Lung (tissue), 13 donors: ENCODE data around the gene ZHX3. TPM values are rescaled to one million over a fixed set of nuclear protein-coding genes. Genes with fewer than 3 reads are reported as not detected.
"Not testable (repeated sequence)": the region's sequence is repeated elsewhere in the genome, so short reads cannot be mapped to it uniquely, and the experiment has no call there.

Experiments
- ATAC-seq: fragments of 200-7000 bp; cut with Tn5 transposase; one replicate; pipeline ENCODE4 v1.9.1; 2020; ENCODE audit warnings: moderate number of reproducible peaks; ENCODE audit not compliant: insufficient read depth, low FRiP score
- DNase-seq, 3 donors: peaks; one replicate each; pipeline ENCODE4 v3.0.0-alpha.2; 2013 to 2017
- H3K27ac ChIP-seq, 2 donors: one replicate each; pipeline ENCODE4 v1.5.1; 2013; ENCODE audit warnings: mild to moderate bottlenecking in 2 of 2, moderate library complexity in 2 of 2, control low read depth in 1 of 2, inconsistent platforms in 1 of 2, low read depth in 1 of 2, low read length in 1 of 2
- H3K27me3 ChIP-seq, 3 donors: one replicate each; pipeline ENCODE4 v1.5.1; 2013; ENCODE audit warnings: low read length in 2 of 3; ENCODE audit not compliant: control insufficient read depth in 3 of 3, insufficient read depth in 3 of 3
- H3K36me3 ChIP-seq, 4 donors: one replicate each; pipeline ENCODE4 v1.5.1; 2013; ENCODE audit warnings: low read length in 4 of 4, mild to moderate bottlenecking in 1 of 4, moderate library complexity in 1 of 4; ENCODE audit not compliant: control insufficient read depth in 4 of 4, insufficient read depth in 4 of 4
- H3K4me1 ChIP-seq, 5 donors: one replicate each; pipeline ENCODE4 v1.5.1; 2013; ENCODE audit warnings: low read length in 5 of 5, mild to moderate bottlenecking in 2 of 5, moderate library complexity in 1 of 5; ENCODE audit not compliant: control insufficient read depth in 5 of 5, insufficient read depth in 5 of 5
- H3K4me3 ChIP-seq: one replicate; pipeline ENCODE4 v1.5.1; 2013; ENCODE audit warnings: mild to moderate bottlenecking, control low read depth, moderate library complexity
- H3K9ac ChIP-seq, 2 donors: one replicate each; pipeline ENCODE4 v1.5.1; 2013; ENCODE audit warnings: low read length in 2 of 2, control low read depth in 1 of 2; ENCODE audit not compliant: insufficient read depth in 1 of 2
- H3K9me3 ChIP-seq, 4 donors: one replicate each; pipeline ENCODE4 v1.5.1; 2013; ENCODE audit warnings: low read length in 3 of 4, mild to moderate bottlenecking in 1 of 4, moderate library complexity in 1 of 4; ENCODE audit not compliant: control insufficient read depth in 4 of 4, insufficient read depth in 3 of 4
- CTCF ChIP-seq: IDR thresholded peaks from 2 replicates; pipeline ENCODE4 v1.5.1; 2012; ENCODE audit warnings: mild to moderate bottlenecking; ENCODE audit errors: control extremely low read depth, extremely low read depth
- WGBS, 2 donors: extraction: QIAGEN DNeasy Blood & Tissue Kit; methylation state at CpG; one replicate each; pipeline ENCODE4 v1.1.7; 2013; 5-methylcytosine and 5-hydroxymethylcytosine counted together
- polyA plus RNA-seq, 2 donors: library from polyadenylated mRNA; stranded (reverse); fragments of 200-250 nt; gene quantifications; one replicate each; pipeline ENCODE4 v1.2.1, GENCODE V29; 2013
- small RNA-seq: library from RNA; depleted of rRNA; stranded (forward); fragments of <200 nt; gene quantifications from one replicate; pipeline ENCODE3, GENCODE V24; 2014; ENCODE audit warnings: low replicate concordance
- total RNA-seq, 2 donors: library from RNA; depleted of rRNA in 1 of 2; stranded (reverse); fragments of >200 nt in 1 of 2; gene quantifications; one replicate each; pipeline ENCODE4 v1.2.1, GENCODE V29; 2014 to 2021
- donor health status: control.
- donor health status: control.
- donor health status: Bipolar disorder and iron deficiency.
- donor health status: healthy.
- donor health status: DM: yes; HTN: yes; CAD: no.

The ZHX3 gene
- total and polyA plus RNA-seq, 4 donors, result 8.3 to 48.2 (median 18.0) TPM

GRCh38 chr20:41133709-41134361, 183.7 kb downstream of the ZHX3 start:
- H3K9me3 ChIP-seq, result no peaks in the 10 kb centered on the region
- H3K36me3 ChIP-seq, result no peaks in the 10 kb centered on the region
- no peak for TF ChIP-seq CTCF
- peaks cover 0 to 10% (median 3%) of the 10 kb centered on the region in 5 donors for H3K4me1 ChIP-seq
- no peak overlapping the region for H3K9ac ChIP-seq
- 81 to 88% methylated on average over 7 of the region's 7 CpGs for WGBS, 2 donors
- no peak overlapping the region for H3K4me3 ChIP-seq
- DNase-seq (no peak), ATAC-seq (no peak)
- H3K27me3 ChIP-seq, result no peaks in the 10 kb centered on the region
- no peak overlapping the region for H3K27ac ChIP-seq

- WGBS, 2 donors, result 83% methylated on average over 9 of the region's 9 CpGs
Observed at GRCh38 chr20:41132388-41132775, 185.1 kb downstream of the ZHX3 start.

GRCh38 chr20:41131594-41132387, 185.7 kb downstream of the ZHX3 start:
- no peak overlapping the region for H3K4me3 ChIP-seq
- DNase-seq (no peak), ATAC-seq (no peak)
- H3K27ac ChIP-seq, result no peak overlapping the region
- no peak overlapping the region for H3K9ac ChIP-seq
- no peaks in the 10 kb centered on the region for H3K9me3 ChIP-seq
- H3K27me3 ChIP-seq, result no peaks in the 10 kb centered on the region
- 81 to 95% methylated on average over 5 of the region's 5 CpGs for WGBS, 2 donors
- peaks cover 0 to under 1% (median 0%) of the 10 kb centered on the region in 4 donors for H3K36me3 ChIP-seq
- H3K4me1 ChIP-seq, result peaks cover 0 to 5% (median 2%) of the 10 kb centered on the region in 5 donors
- TF ChIP-seq CTCF, result no peak

More at GRCh38 chr20:41132388-41132775, 185.1 kb downstream of the ZHX3 start:
- not testable (repeated sequence) for ATAC-seq, H3K9me3 ChIP-seq, H3K27ac ChIP-seq, H3K4me1 ChIP-seq, H3K36me3 ChIP-seq, H3K27me3 ChIP-seq, H3K4me3 ChIP-seq, DNase-seq, H3K9ac ChIP-seq

Small RNA genes lying within 50 kb of the gene (small RNA-seq; reads per million reads assigned to genes)
- not detected for gene AL022394.1
- gene MIR6871, result not detected
- not detected for gene RN7SL615P

Other genes with a start within 250 kb of the ZHX3 start
- 100 to 1,000 TPM in 1 of 2 donors, 10 to 100 TPM in 1; 89.7 to 154 TPM for gene PLCG1, start 180.2 kb downstream of the ZHX3 start, total RNA-seq
- 10 to 100 TPM; 29.6 to 44.5 TPM for gene PLCG1, start 180.2 kb downstream of the ZHX3 start, polyA plus RNA-seq
- gene LPIN3, start 23.1 kb upstream of the ZHX3 start, total RNA-seq, result 10 to 100 TPM in 1 of 2 donors, 1 to 10 TPM in 1; 9.2 to 11.5 TPM
- gene LPIN3, start 23.1 kb upstream of the ZHX3 start, polyA plus RNA-seq, result 10 to 100 TPM in 1 of 2 donors, 1 to 10 TPM in 1; 5.2 to 16.4 TPM
- 1 to 10 TPM in 1 of 2 donors, under 1 TPM in 1; 0.06 to 1.7 TPM for gene EMILIN3, start 49.1 kb upstream of the ZHX3 start, total RNA-seq
- gene EMILIN3, start 49.1 kb upstream of the ZHX3 start, polyA plus RNA-seq, result under 1 TPM; 0.12 to 0.46 TPM